BE2C (cell line): Measurements from ENCODE around the gene DLX5.

Source experiments
- DNase-seq: peaks from one replicate; pipeline ENCODE4 v3.0.0-alpha.2; 2020
- H3K27me3 ChIP-seq: fragments of 250-450 bp; sonication (Bioruptor Pico); 2 replicates; pipeline ENCODE4 v1.5.1; 2020; ENCODE audit warnings: mild to moderate bottlenecking
- H3K36me3 ChIP-seq: fragments of 250-450 bp; sonication (Bioruptor Pico); 2 replicates; pipeline ENCODE4 v1.5.1; 2020; ENCODE audit warnings: mild to moderate bottlenecking
- H3K4me1 ChIP-seq: fragments of 250-450 bp; sonication (Bioruptor Pico); 2 replicates; pipeline ENCODE4 v1.5.1; 2020
- H3K4me3 ChIP-seq: 2 replicates; pipeline ENCODE4 v1.5.1; 2011; ENCODE audit warnings: low read depth, low read length
- H3K9me3 ChIP-seq: fragments of 250-450 bp; sonication (Bioruptor Pico); 2 replicates; pipeline ENCODE4 v1.5.1; 2020
- TF ChIP-seq, protein P1 (sequence below): IDR thresholded peaks from 2 replicates; pipeline ENCODE4 v1.5.1; 2012; ENCODE audit warnings: mild to moderate bottlenecking, low read depth, low read length

Gene DLX5

DNA sequence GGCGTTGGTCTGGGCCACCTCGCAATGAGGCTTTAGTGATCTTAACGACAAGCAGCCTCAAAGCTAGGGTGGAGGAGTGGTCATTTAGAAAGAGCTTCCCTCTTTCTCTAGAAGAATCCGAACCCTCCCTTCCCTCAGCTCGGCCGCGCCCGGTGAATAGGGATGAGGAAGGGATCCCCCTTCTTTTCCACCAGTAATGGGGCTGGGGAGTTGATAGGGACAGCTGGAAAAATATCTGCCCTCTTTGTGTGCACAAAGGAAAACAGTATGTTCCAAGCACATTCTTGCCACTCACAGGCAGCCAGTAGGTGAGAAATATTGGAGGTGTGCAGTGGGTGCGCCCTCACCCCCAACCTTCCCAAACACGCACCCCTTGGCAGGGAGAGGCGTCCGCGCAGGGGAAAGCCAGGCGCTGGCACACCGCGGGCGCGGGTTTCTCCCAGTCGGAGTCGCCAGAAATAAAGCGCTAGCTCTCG, 6.5 kb downstream of the DLX5 start:
- DNase-seq = no peak
- H3K27me3 ChIP-seq = peaks cover 1% of the 10 kb centered on the region
- H3K9me3 ChIP-seq = no peaks in the 10 kb centered on the region
- TF ChIP-seq, protein P1, sequence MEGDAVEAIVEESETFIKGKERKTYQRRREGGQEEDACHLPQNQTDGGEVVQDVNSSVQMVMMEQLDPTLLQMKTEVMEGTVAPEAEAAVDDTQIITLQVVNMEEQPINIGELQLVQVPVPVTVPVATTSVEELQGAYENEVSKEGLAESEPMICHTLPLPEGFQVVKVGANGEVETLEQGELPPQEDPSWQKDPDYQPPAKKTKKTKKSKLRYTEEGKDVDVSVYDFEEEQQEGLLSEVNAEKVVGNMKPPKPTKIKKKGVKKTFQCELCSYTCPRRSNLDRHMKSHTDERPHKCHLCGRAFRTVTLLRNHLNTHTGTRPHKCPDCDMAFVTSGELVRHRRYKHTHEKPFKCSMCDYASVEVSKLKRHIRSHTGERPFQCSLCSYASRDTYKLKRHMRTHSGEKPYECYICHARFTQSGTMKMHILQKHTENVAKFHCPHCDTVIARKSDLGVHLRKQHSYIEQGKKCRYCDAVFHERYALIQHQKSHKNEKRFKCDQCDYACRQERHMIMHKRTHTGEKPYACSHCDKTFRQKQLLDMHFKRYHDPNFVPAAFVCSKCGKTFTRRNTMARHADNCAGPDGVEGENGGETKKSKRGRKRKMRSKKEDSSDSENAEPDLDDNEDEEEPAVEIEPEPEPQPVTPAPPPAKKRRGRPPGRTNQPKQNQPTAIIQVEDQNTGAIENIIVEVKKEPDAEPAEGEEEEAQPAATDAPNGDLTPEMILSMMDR = no peak
- peaks cover 4% of the 10 kb centered on the region for H3K4me1 ChIP-seq
- H3K36me3 ChIP-seq = no peaks in the 10 kb centered on the region
- H3K4me3 ChIP-seq = no peak overlapping the region

DNA sequence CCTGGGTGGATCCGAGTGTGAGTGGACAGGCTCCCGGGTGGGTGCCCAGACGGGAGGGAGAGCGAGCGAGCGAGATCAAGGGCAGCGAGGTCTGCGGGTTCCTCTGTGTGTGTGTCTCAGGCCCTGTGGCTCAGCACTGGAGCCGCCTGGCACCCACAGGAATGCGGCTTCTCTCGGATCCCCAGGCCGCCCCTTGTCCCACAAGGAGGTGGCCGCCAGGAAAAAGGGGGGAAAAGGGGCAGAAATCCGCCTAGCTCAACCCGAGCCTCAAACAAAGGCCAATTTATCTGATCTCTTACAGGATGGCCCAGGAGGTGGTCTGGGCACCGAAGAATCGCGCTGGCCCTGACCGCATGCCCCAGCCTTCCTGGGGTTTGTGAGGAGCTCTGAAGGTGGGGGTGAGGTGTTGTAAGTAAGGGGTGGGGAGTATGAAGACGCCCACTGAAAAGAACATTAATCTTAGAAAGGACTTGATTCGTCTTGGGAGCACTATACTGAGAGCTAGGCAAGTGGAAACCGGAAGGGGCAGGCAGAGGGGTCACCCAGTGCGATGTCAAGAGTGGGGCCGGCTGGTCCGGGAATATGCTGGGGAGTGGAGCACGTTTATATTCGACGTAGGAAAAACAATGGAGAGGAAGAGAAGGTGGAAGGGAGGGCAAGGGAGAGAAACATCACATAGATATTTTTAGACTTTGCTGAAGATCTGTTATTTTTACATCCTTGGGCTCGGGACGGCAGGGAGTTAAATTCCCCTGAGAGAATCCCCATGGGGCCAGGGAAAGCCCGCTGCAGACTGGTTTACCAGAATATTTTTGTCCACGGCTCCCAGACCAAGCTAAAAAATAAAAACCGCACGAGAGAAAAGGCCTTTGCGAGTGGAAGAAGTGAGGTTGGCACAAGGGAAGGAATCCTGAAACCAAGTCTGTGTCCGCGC, 7.2 kb downstream of the DLX5 start:
- Histone ChIP-seq H3K4me3 (peak overlapping the region; percentile 74), H3K27me3 (no peaks in the 10 kb centered on the region), H3K9me3 (no peaks in the 10 kb centered on the region), H3K36me3 (no peaks in the 10 kb centered on the region), H3K4me1 (peaks cover 4% of the 10 kb centered on the region)
- no peak for DNase-seq
- TF ChIP-seq, protein P1 = no peak

DNA sequence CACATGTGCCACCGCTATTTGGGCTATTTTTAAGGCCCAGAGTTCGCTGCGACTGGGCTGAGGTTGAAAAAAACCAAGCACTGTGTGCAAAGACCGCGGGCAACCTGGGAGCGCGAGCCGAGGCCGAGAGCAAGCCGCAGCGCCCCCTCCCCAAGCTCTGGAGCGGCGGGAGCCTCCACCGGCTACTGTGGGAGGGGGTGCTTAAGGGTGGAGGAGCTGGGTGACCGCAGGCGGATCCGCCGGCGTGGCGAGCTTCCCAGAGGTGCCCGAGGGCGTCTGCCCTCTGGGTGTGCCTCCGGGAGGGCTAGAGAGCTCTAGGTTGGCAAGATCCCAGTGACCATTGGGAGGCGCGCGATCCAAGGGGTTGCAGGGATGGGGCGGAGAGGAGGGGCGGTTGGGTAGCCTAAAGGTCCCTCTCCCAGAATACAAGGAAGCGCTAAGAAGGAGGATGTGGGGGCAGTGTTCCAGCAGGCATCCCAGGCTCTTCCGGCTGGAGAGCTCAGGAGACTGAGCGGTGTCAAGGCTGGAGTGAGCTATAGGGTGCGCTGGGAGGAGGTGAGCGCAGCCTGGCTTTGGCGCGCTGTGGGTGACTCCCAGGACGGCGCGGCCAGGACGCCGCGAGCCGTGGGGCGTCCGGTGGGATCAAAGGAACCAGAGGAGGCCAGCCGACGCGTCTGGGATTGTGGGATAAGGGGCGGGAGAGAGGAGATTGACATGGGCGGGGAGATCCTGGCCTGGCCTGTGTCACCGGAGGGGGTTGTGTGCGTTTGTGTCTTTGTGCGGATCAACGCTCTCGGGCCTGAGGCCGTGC, 8.0 kb downstream of the DLX5 start:
- DNase-seq = peak; percentile 67
- peak overlapping the region; percentile 74 for H3K4me3 ChIP-seq
- no peaks in the 10 kb centered on the region for H3K9me3 ChIP-seq
- no peaks in the 10 kb centered on the region for H3K36me3 ChIP-seq
- TF ChIP-seq, protein P1 = peak; percentile 49
- H3K4me1 ChIP-seq = peaks cover 4% of the 10 kb centered on the region
- H3K27me3 ChIP-seq = no peaks in the 10 kb centered on the region

DNA sequence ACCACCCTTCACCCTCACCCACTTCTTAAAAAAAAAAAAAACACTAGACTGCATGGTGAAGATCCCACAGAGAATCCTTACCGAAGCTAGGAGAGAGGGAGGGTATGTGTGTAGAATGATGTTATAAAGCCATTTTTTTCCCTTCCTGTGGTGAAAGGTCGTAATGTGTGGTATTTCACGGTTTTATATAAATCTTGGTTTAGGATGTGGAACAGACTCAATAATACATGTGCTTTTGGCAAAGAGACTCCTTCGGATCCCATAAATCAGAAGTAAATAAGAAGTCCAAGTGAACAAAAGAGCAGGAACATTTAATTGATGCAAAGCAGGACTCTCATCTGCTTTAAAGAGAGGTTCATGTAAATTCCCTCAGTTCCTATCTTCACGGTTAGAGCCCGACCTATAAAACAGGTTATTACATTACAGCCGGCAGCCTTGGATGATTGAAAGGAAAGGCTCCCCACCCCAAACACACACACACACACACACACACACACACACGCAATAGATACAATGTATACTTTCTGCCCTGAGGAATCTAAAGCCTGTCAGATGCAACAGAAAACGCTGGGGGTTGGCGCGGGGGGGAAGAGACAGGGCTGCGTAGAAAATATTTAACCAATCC, 8.8 kb downstream of the DLX5 start:
- Histone ChIP-seq H3K9me3 (no peaks in the 10 kb centered on the region), H3K36me3 (0 out of 2 replicates have a peak, but pooled peaks cover 5% of the 10 kb centered on the region), H3K27me3 (no peaks in the 10 kb centered on the region), H3K4me1 (peaks cover 4% of the 10 kb centered on the region), H3K4me3 (peak overlapping the region; percentile 74)
- TF ChIP-seq, protein P1 = no peak
- no peak for DNase-seq

DNA sequence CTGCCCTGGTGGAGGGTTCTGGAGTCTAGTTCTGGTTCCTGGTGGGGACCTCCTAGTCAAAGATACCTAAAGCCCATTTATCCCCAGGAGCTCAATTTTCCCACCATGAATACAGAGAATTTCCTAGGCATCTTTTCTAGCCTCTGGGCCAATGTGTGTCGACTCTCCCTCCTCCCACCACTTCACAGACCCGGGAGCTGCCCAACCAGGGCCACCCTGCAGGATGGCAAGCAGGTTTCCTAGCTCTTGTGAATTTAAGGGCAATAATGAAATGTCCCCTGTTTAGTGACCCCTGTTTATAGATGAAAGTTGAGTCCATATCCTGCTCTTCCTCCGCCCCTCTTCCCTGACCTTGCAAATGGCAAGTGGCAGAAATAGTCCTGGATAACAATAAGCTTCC, 9.4 kb downstream of the DLX5 start:
- Histone ChIP-seq H3K9me3 (no peaks in the 10 kb centered on the region), H3K4me3 (no peak overlapping the region), H3K4me1 (peaks cover 4% of the 10 kb centered on the region), H3K27me3 (no peaks in the 10 kb centered on the region), H3K36me3 (peaks cover 7% of the 10 kb centered on the region)
- TF ChIP-seq, protein P1 = no peak
- no peak for DNase-seq
